ENCODE data around the gene CLSTN2. TPM values are rescaled to one million over a fixed set of nuclear protein-coding genes. Genes with fewer than 3 reads are reported as not detected.

CLSTN2 gene
- total and polyA plus RNA-seq, 2 experiments from 2014 or later, result 23.0 to 27.0 TPM

GRCh38 chr3:139897759-139898158 lies 37.2 kb upstream of the CLSTN2 start:
- no peaks in the 10 kb centered on the region for H3K36me3 ChIP-seq (replicated peaks; ENCODE audit: insufficient read depth, low read depth)
- H3K4me3 ChIP-seq, result no peak overlapping the region
- 77% methylated on average over 5 of the region's 5 CpGs for WGBS (ENCODE audit: low lambda C conversion rate, missing lambda C conversion rate)
- no peaks in the 10 kb centered on the region for H3K79me2 ChIP-seq
- H3K27ac ChIP-seq, result no peak overlapping the region
- no peak overlapping the region for H3K4me2 ChIP-seq
- no peaks in the 10 kb centered on the region for H3K9me2 ChIP-seq (replicated peaks; ENCODE audit: insufficient read depth)
- TF ChIP-seq EZH2phosphoT487 (IDR thresholded peaks at IDR 0.05; ENCODE audit: low read depth, severe bottlenecking, unreplicated experiment), result no peak
- no peak for TF ChIP-seq CTCF (IDR thresholded peaks at IDR 0.05; ENCODE audit: poor library complexity)
- no peak for TF ChIP-seq EZH2 (IDR thresholded peaks at IDR 0.05; ENCODE audit: borderline replicate concordance)
- H4K20me1 ChIP-seq (ENCODE audit: insufficient read depth, poor library complexity, severe bottlenecking), result no peaks in the 10 kb centered on the region
- no peaks in the 10 kb centered on the region for H3K9me3 ChIP-seq (ENCODE audit: low read depth)
- no peaks in the 10 kb centered on the region for H3K27me3 ChIP-seq
- DNase-seq (ENCODE audit: low spot score), result no peak
- H3K4me1 ChIP-seq (ENCODE audit: insufficient read depth), result no peaks in the 10 kb centered on the region
- H2AFZ ChIP-seq, result no peak overlapping the region

- no peak for TF ChIP-seq CTCF (IDR thresholded peaks at IDR 0.05; ENCODE audit: poor library complexity)
- H3K9me3 ChIP-seq (ENCODE audit: low read depth), result no peaks in the 10 kb centered on the region
- no peaks in the 10 kb centered on the region for H3K4me1 ChIP-seq (ENCODE audit: insufficient read depth)
- H3K36me3 ChIP-seq (replicated peaks; ENCODE audit: insufficient read depth, low read depth), result no peaks in the 10 kb centered on the region
- no peaks in the 10 kb centered on the region for H3K27me3 ChIP-seq
- WGBS (ENCODE audit: low lambda C conversion rate, missing lambda C conversion rate), result 13% methylated on average over 1 of the region's 1 CpG
- H2AFZ ChIP-seq, result no peak overlapping the region
- H3K9me2 ChIP-seq (replicated peaks; ENCODE audit: insufficient read depth), result no peaks in the 10 kb centered on the region
- no peaks in the 10 kb centered on the region for H3K79me2 ChIP-seq
- H3K4me3 ChIP-seq, result no peak overlapping the region
- H3K4me2 ChIP-seq, result no peak overlapping the region
- peak; percentile 52 for DNase-seq (ENCODE audit: low spot score)
- no peaks in the 10 kb centered on the region for H4K20me1 ChIP-seq (ENCODE audit: insufficient read depth, poor library complexity, severe bottlenecking)
- peak overlapping the region; percentile 20 for H3K27ac ChIP-seq
Observed at GRCh38 chr3:139906418-139906817, 28.6 kb upstream of the CLSTN2 start.

GRCh38 chr3:139909811-139910210 lies 25.2 kb upstream of the CLSTN2 start:
- H3K9me2 ChIP-seq (replicated peaks; ENCODE audit: insufficient read depth), result no peaks in the 10 kb centered on the region
- no peak for DNase-seq (ENCODE audit: low spot score)
- WGBS (ENCODE audit: low lambda C conversion rate, missing lambda C conversion rate), result 60% methylated on average over 3 of the region's 3 CpGs
- no peaks in the 10 kb centered on the region for H3K9me3 ChIP-seq (ENCODE audit: low read depth)
- H3K36me3 ChIP-seq (replicated peaks; ENCODE audit: insufficient read depth, low read depth), result no peaks in the 10 kb centered on the region
- no peaks in the 10 kb centered on the region for H3K27me3 ChIP-seq
- H3K79me2 ChIP-seq, result no peaks in the 10 kb centered on the region
- TF ChIP-seq CTCF (IDR thresholded peaks at IDR 0.05; ENCODE audit: poor library complexity), result no peak
- TF ChIP-seq EZH2 (IDR thresholded peaks at IDR 0.05; ENCODE audit: borderline replicate concordance), result no peak
- TF ChIP-seq EZH2phosphoT487 (IDR thresholded peaks at IDR 0.05; ENCODE audit: low read depth, severe bottlenecking, unreplicated experiment), result no peak
- H3K4me2 ChIP-seq, result no peak overlapping the region
- H3K4me3 ChIP-seq, result no peak overlapping the region
- no peak overlapping the region for H3K27ac ChIP-seq
- H2AFZ ChIP-seq, result no peak overlapping the region
- H3K4me1 ChIP-seq (ENCODE audit: insufficient read depth), result no peaks in the 10 kb centered on the region
- no peaks in the 10 kb centered on the region for H4K20me1 ChIP-seq (ENCODE audit: insufficient read depth, poor library complexity, severe bottlenecking)

GRCh38 chr3:139916271-139916670 lies 18.7 kb upstream of the CLSTN2 start:
- Histone ChIP-seq H3K4me3 (no peak overlapping the region), H3K36me3 (replicated peaks; ENCODE audit: insufficient read depth, low read depth) (no peaks in the 10 kb centered on the region), H2AFZ (no peak overlapping the region), H3K4me1 (ENCODE audit: insufficient read depth) (no peaks in the 10 kb centered on the region), H3K27ac (no peak overlapping the region), H3K9me3 (ENCODE audit: low read depth) (no peaks in the 10 kb centered on the region), H3K4me2 (no peak overlapping the region), H3K79me2 (no peaks in the 10 kb centered on the region), H3K9me2 (replicated peaks; ENCODE audit: insufficient read depth) (no peaks in the 10 kb centered on the region), H4K20me1 (ENCODE audit: insufficient read depth, poor library complexity, severe bottlenecking) (no peaks in the 10 kb centered on the region), H3K27me3 (no peaks in the 10 kb centered on the region)
- WGBS (ENCODE audit: low lambda C conversion rate, missing lambda C conversion rate), result 21% methylated on average over 2 of the region's 2 CpGs
- TF ChIP-seq CTCF (IDR thresholded peaks at IDR 0.05; ENCODE audit: poor library complexity) (no peak), EZH2 (IDR thresholded peaks at IDR 0.05; ENCODE audit: borderline replicate concordance) (no peak), EZH2phosphoT487 (IDR thresholded peaks at IDR 0.05; ENCODE audit: low read depth, severe bottlenecking, unreplicated experiment) (no peak)
- no peak for DNase-seq (ENCODE audit: low spot score)

All from hepatocyte (in vitro differentiated cells).